Fibroblast of villous mesenchyme (primary cell): ENCODE data around the gene CROT. TPM values are rescaled to one million over a fixed set of nuclear protein-coding genes. Genes with fewer than 3 reads are reported as not detected.

Experiments used
- DNase-seq: peaks from one replicate; pipeline ENCODE4 v3.0.0-alpha.2; 2010; ENCODE audit warnings: low read depth
- H3K4me3 ChIP-seq: 2 replicates; pipeline ENCODE4 v1.5.1; 2011; ENCODE audit warnings: low read depth, mild to moderate bottlenecking, low read length
- total RNA-seq: library from RNA; depleted of rRNA; stranded (reverse); fragments of >200 nt; gene quantifications from 2 replicates; pipeline ENCODE4 v1.2.3, GENCODE V29; 2012
- TF ChIP-seq, protein P1 (sequence below): IDR thresholded peaks from 2 replicates; pipeline ENCODE4 v1.5.1; 2012; ENCODE audit warnings: low read depth, mild to moderate bottlenecking, low read length; ENCODE audit not compliant: insufficient read depth

CROT gene
- total RNA-seq, 1 donor: 34.1 TPM

DNA sequence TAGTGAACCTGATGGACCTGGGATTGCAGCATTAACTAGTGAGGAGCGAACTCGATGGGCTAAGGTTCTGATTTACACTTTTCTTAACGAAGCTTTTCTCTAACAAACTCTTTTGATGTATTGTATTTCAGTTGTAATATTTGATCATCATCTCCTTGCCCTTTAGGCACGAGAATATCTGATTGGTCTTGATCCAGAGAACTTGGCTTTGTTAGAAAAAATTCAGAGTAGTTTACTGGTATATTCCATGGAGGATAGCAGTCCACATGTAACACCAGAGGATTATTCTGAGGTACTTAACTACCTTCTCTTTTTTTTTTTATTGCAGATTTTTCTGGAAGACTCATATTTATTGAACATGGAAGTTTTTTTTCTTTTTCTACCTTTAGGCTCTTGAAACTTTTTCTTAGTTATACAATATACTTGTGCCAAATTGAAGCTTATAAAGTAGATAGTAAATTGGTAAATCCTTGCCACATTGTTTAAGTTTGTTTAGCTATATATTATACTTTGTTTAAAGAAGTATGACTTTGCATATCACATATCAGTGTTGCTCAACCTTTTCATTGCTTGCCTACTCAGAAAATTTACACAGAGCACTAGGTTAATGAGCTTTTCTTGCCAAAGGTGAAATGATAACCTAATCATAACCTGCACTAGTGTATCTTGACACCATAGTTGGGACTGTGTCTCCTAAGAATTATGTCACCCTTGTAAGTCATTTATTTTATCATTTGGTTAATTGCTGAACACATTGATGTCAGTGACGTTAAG, 30.4 kb downstream of the CROT start:
- TF ChIP-seq, protein P1, sequence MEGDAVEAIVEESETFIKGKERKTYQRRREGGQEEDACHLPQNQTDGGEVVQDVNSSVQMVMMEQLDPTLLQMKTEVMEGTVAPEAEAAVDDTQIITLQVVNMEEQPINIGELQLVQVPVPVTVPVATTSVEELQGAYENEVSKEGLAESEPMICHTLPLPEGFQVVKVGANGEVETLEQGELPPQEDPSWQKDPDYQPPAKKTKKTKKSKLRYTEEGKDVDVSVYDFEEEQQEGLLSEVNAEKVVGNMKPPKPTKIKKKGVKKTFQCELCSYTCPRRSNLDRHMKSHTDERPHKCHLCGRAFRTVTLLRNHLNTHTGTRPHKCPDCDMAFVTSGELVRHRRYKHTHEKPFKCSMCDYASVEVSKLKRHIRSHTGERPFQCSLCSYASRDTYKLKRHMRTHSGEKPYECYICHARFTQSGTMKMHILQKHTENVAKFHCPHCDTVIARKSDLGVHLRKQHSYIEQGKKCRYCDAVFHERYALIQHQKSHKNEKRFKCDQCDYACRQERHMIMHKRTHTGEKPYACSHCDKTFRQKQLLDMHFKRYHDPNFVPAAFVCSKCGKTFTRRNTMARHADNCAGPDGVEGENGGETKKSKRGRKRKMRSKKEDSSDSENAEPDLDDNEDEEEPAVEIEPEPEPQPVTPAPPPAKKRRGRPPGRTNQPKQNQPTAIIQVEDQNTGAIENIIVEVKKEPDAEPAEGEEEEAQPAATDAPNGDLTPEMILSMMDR: no peak
- H3K4me3 ChIP-seq: no peak overlapping the region
- peak; percentile 15 for DNase-seq

GRCh38 chr7:87380905-87381304, 35.4 kb downstream of the CROT start:
- TF ChIP-seq, protein P1: no peak
- no peak overlapping the region for H3K4me3 ChIP-seq
- no peak for DNase-seq

GRCh38 chr7:87391020-87391701, 45.7 kb downstream of the CROT start:
- no peak overlapping the region for H3K4me3 ChIP-seq
- DNase-seq: no peak
- TF ChIP-seq, protein P1: no peak

DNA sequence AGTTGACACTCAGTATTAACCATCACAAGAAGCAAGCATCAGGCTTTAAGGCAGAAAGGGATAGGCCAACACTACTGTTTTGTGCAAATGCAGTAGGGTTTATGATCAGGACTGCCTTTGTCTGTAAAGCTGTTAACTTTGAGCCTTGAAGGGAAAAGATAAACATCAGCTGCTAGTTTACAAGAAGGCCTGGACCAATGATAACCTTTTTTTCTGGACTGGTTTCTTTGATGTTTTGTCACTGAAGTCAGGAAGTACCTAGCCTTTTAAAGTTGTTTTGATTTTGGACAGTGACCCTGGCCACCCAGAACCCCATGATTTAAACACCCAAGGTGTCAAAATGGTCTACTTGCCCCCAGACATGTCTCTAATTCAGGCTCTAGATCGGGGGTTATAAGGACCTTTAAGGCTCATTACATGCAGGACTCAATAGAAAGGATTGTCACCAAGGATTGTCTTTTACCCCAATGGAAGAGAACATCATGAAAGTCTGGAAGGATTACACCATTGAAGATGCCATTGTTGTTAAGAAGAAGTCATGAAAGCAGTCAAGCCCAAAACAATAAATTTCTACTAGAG, 50.1 kb downstream of the CROT start:
- TF ChIP-seq, protein P1: no peak
- H3K4me3 ChIP-seq: no peak overlapping the region
- DNase-seq: no peak

- no peak overlapping the region for H3K4me3 ChIP-seq
- TF ChIP-seq, protein P1: no peak
- peak; percentile 75 for DNase-seq
These were observed 53.0 kb downstream of the CROT start for GRCh38 chr7:87398446-87398845.

DNA sequence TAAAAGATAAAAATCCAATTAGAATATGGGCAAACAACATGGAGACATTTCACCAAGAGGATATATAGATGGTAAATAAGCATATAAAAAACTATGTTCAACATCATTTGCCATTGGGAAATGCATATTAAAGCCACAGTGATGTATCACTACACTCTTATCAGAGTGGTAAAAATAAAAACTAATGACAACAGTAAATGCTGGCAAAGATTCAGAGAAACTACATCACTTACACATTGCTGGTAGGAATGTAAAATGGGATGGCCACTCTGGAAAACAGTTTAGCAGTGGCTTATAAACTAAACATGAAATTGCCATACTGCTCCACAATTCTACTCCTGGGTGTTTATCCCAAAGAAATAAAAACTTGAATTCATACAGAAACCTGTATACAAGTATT, 59.2 kb downstream of the CROT start:
- no peak overlapping the region for H3K4me3 ChIP-seq
- no peak for DNase-seq
- TF ChIP-seq, protein P1: no peak
